Frontal cortex (tissue), 4 donors: ENCODE data around the gene CPXM1. TPM values are rescaled to one million over a fixed set of nuclear protein-coding genes. Genes with fewer than 3 reads are reported as not detected.
A peak's percentile ranks its signal among the peaks of the same experiment; 100 is the strongest.

Source experiments
- DNase-seq, 2 donors: peaks; one replicate each; pipeline ENCODE4 v3.0.0; 2012; ENCODE audit warnings: low spot score in 2 of 2
- FAIRE-seq: peaks from 2 replicates; lab custom pipeline; 2012; peaks lifted over from hg19 to GRCh38; lab: Jason Lieb, UNC
- total RNA-seq: library from RNA; depleted of rRNA; stranded (reverse); fragments of >200 nt; gene quantifications from one replicate; pipeline ENCODE4 v1.2.3, GENCODE V29; 2014
- donor health status: control.
- donor health status: control.
- donor health status: control.

The CPXM1 gene
- total RNA-seq, 1 donor from 2014 or later = 7.3 TPM

DNA sequence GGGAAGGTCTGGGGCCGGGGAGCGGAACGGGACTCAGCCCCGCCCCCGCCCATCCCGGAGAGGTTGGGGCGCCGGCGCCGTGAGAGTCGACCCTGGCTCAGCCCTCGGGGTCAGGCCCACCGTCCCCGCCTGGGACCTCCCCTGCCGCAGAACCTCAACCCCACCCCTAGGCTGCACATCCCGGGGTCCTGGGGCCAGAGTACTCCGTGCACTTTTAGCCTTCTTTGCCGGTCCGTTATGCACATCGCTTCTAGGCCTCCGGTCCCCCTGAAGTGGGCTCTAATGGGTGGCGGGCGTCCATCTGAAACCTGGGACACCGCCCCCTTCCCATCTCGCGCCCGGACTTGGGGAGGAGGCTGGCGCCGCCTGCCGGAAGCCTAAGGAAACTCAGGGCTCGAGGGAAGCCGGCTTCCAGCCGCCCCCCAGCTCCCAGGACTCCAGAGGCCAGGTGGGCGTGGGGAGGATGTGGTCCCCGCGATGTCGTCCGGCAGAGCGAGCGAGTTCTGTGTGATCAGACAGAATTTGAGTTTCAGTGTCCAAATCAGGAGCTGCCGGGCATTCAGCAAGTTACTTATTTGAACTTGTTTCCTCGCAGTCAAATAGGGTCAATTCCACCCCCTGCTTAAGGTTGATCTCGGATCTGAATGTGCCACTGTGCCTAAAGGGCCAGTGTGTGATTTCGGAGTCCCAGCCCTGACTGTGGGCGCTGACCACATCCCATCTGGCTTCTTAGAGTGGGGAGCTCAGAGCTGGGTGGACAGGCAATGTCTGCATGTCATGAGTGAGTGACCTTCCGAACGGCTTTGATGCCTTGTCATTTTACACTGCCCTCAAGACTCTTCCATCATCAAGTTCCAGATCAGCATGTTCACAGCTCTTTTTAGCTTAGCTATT lies 47.6 kb downstream of the CPXM1 start:
- DNase-seq = peak in 1 of 2 donors; percentile 53
- FAIRE-seq = no peak

GRCh38 chr20:2751878-2752566 lies 48.4 kb downstream of the CPXM1 start:
- FAIRE-seq (no peak), DNase-seq (peak in 1 of 2 donors; percentile 54)

GRCh38 chr20:2751347-2751877 lies 49.0 kb downstream of the CPXM1 start:
- FAIRE-seq = no peak

GRCh38 chr20:2750491-2751251 lies 49.8 kb downstream of the CPXM1 start:
- DNase-seq = no peak

More at GRCh38 chr20:2751347-2751877, 49.0 kb downstream of the CPXM1 start:
- no peak for DNase-seq

GRCh38 chr20:2749951-2750490 lies 50.4 kb downstream of the CPXM1 start:
- DNase-seq = no peak
- no peak for FAIRE-seq

More at GRCh38 chr20:2750491-2751251, 49.8 kb downstream of the CPXM1 start:
- FAIRE-seq = no peak

GRCh38 chr20:2749343-2749950 lies 51.0 kb downstream of the CPXM1 start:
- FAIRE-seq (no peak), DNase-seq (no peak)

DNA sequence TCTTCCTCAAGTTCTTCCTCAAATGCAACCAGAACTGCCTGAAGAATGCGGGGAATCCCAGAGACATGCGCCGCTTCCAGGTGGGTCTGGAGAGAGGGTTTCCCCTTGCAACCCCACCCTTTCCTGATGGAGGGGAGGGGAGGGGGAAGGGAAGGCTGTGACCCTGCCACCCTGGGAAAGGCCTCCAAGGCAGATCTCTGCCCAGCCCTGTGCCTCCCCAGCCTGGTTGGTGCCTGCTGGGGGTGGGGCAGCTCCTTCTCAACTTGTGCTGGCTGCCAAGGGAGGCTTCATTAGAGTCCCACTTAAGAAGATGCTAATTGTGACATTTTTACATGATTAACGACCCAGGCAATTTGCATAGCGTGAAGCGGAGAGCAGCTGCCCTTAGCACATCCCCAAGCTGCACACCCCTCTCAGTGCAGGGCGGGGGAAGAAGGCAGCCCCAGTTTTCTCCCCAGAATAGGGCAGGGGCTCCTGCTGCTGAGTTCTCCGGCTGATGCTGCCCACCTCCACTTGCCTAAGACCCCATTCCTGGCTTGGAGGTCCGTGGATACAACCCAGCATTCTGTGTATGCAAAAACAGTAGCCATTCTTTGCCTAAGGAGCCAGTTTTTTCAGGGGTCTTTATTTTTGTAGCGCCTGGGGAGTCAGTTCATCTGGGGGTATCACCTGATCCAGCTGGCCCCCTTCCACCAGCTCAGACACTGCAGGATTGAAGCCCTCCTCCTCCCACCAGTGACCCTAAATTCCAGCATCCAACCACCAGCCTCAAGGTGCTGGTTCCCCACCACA lies 51.7 kb downstream of the CPXM1 start:
- FAIRE-seq (no peak), DNase-seq (no peak)

GRCh38 chr20:2747676-2748235 lies 52.7 kb downstream of the CPXM1 start:
- FAIRE-seq (no peak), DNase-seq (no peak)

DNA sequence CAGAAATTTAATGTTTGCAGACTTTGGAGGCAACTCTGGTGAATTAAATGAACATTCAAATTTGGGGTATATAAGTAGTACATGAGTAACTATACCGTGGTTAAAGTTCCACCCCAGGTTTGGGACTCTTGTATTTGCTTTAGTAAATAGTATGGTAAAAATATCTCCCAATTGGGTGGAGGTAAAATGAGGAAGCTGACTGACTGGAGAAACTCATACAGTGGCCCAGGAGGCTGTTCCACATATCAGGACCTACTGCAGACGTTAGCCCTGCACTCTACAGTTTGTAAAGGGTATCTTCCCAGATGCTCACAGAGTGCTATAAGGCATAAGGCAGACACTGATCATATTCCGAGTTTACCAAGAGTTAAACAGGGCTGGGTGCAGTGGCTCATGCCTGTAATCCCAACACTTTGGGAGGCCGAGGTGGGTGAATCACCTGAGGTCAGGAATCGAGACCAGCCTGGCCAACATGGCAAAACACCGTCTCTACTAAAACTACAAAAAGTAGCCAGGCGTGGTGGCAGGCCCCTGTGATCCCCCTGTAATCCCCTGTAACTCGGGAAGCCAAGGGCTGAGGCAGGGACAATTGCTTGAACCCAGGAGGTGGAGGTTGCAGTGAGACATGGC lies 53.7 kb downstream of the CPXM1 start:
- DNase-seq (no peak), FAIRE-seq (no peak)

DNA sequence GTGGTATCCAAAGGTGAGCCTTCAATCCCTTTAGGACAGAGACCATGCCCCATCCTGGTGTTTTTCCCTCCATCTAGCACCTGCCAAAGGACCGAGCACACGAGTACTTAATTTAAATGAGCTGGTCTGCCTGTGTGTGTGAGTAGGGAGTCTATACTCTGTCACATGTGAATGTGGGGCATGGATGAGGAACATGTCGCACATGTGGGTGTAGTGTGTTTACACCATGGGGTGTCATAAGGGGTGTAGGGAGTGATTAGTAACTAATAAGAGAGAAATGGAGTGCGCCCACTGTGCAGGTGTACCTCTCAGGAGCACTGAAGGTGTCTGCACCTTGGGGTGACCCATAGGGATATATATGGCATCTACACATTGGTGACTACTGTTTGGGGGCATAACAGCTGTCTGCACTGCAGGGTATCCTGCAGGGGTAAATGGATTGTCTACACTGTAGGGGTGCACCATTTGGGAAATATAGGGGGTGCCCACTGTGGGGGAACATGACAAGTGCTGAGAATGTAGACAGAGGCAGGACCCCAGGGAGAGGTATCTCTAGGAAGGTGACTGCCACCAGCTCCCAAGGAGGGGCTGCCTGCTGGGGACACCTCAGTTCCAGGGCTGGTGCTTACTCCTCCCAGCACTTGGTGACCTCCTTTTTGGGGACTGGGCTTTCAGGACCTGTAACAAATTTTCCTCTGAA lies 54.3 kb downstream of the CPXM1 start:
- DNase-seq (no peak), FAIRE-seq (no peak)

DNA sequence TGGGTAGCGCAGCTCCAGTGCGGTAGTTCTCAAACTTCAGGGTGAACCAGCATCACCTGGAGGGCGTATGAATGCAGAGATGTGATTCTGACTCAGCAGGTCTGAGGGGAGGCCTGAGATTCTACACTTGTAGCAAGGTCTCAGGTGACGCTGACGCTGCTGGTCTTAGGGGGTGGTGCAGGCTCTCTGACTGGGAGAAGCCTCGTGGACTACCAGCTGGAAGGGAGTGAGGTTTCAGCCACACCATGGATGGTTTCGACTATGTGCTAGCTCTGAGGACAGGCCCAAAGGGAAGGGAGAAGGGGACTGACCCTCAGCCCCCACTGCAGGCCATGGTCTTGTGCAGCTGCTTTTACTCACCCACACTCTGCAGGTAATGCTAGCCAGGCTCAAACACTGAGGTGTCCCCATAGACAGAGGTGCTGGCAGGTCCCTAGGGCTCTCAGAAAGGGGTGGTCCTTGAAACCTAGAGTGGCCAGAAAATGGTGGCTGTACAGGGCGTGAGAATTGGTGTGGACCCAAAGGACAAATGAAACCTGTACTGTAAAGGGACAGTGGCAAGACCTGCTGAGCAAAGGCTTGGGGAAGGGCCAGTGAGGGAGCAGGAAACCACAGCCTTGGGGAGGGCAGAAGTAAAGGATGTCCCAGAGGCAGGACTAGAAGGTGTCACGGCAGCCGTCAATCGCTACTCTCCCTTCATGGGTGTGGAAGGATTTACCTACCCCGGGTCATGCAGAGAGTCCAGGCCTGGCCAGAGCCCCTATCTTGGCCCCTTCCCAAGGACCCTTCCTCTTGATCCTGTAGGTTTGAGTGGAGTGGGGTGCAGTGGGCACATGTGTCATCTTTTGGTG lies 55.1 kb downstream of the CPXM1 start:
- no peak for DNase-seq
- no peak for FAIRE-seq

Other genes starting within 250 kb of the CPXM1 start
- 132 TPM for gene NOP56, start 148.0 kb downstream of the CPXM1 start, total RNA-seq
- 76.2 TPM for gene IDH3B, start 136.4 kb downstream of the CPXM1 start, total RNA-seq
- 11.8 TPM for gene EBF4, start 107.8 kb downstream of the CPXM1 start, total RNA-seq
- gene C20orf141, start 14.4 kb upstream of the CPXM1 start, total RNA-seq = not detected
- not detected for gene TMEM239, start 15.7 kb upstream of the CPXM1 start, total RNA-seq
- gene PCED1A, start 40.0 kb upstream of the CPXM1 start, total RNA-seq = 17.9 TPM
- gene VPS16, start 40.1 kb upstream of the CPXM1 start, total RNA-seq = 63.2 TPM
- gene PTPRA, start 72.9 kb upstream of the CPXM1 start, total RNA-seq = 135 TPM
- not detected for gene GNRH2, start 243.0 kb upstream of the CPXM1 start, total RNA-seq
- gene MRPS26, start 245.4 kb upstream of the CPXM1 start, total RNA-seq = 36.3 TPM